Fibroblast of lung (primary cell): ENCODE data around the gene DSCAML1. TPM values are rescaled to one million over a fixed set of nuclear protein-coding genes. Genes with fewer than 3 reads are reported as not detected.

Source experiments
- DNase-seq, 2 donors: peaks; one replicate each; pipeline versions ENCODE4 v3.0.0 to v3.0.0-alpha.2; 2010; ENCODE audit warnings: low read depth in 2 of 2
- H2AFZ ChIP-seq: 2 replicates; pipeline ENCODE4 v1.5.1; 2012; ENCODE audit warnings: low read length, control low read depth, inconsistent platforms
- H3K27ac ChIP-seq: 2 replicates; pipeline ENCODE4 v1.5.1; 2011; ENCODE audit warnings: low read length, control low read depth; ENCODE audit not compliant: insufficient read depth
- H3K27me3 ChIP-seq: 2 replicates; pipeline ENCODE4 v1.5.1; 2011; ENCODE audit warnings: mild to moderate bottlenecking, low read length; ENCODE audit not compliant: control insufficient read depth, insufficient read depth
- H3K36me3 ChIP-seq: 2 replicates; pipeline ENCODE4 v1.5.1; 2011; ENCODE audit warnings: low read length; ENCODE audit not compliant: control insufficient read depth, insufficient read depth
- H3K4me1 ChIP-seq: 2 replicates; pipeline ENCODE4 v1.5.1; 2011; ENCODE audit warnings: low read length; ENCODE audit not compliant: control insufficient read depth, insufficient read depth; ENCODE audit errors: extremely low read depth
- H3K4me2 ChIP-seq: 2 replicates; pipeline ENCODE4 v1.5.1; 2011; ENCODE audit warnings: low read length, control low read depth; ENCODE audit not compliant: insufficient read depth; ENCODE audit errors: extremely low read depth
- H3K4me3 ChIP-seq, 4 experiments: fragments of 200-600 bp in 1 of 4; sonication (generic) in 1 of 4; replicated peaks in 1 of 4; 2 replicates each; pipeline ENCODE4 v1.5.1; 2011 to 2016; ENCODE audit warnings: low read length in 4 of 4, low read depth in 3 of 4, mild to moderate bottlenecking in 3 of 4, control low read depth in 2 of 4, inconsistent platforms in 1 of 4, mixed read lengths in 1 of 4; ENCODE audit not compliant: insufficient read depth in 1 of 4; ENCODE audit errors: control extremely low read depth in 1 of 4
- H3K79me2 ChIP-seq: 2 replicates; pipeline ENCODE4 v1.5.1; 2012; ENCODE audit warnings: mild to moderate bottlenecking, low read length, inconsistent platforms; ENCODE audit not compliant: control insufficient read depth, insufficient read depth
- H3K9ac ChIP-seq: 2 replicates; pipeline ENCODE4 v1.5.1; 2011; ENCODE audit warnings: mild to moderate bottlenecking, low read length, control low read depth; ENCODE audit not compliant: insufficient read depth
- H3K9me3 ChIP-seq: 2 replicates; pipeline ENCODE4 v1.5.1; 2012; ENCODE audit warnings: low read depth, low read length; ENCODE audit not compliant: control insufficient read depth, insufficient read depth
- H4K20me1 ChIP-seq: 2 replicates; pipeline ENCODE4 v1.5.1; 2011; ENCODE audit warnings: low read length; ENCODE audit not compliant: control insufficient read depth, insufficient read depth; ENCODE audit errors: extremely low read depth
- CTCF ChIP-seq, 2 donors: IDR thresholded peaks in 1 of 2; conservative IDR thresholded peaks in 1 of 2; 1 replicate in 1 of 2; 2 replicates in 1 of 2; pipeline ENCODE4 v1.5.1; 2011 to 2012; ENCODE audit warnings: low read length in 2 of 2, control low read depth in 1 of 2, inconsistent platforms in 1 of 2, low read depth in 1 of 2, mild to moderate bottlenecking in 1 of 2
- EZH2 ChIP-seq: IDR thresholded peaks from 2 replicates; pipeline ENCODE4 v1.5.1; 2012; ENCODE audit warnings: low read length, control low read depth, mild to moderate bottlenecking; ENCODE audit errors: missing control alignments
- polyA plus RNA-seq, 2 donors: library from polyadenylated mRNA; depleted of rRNA in 1 of 2; stranded (reverse) in 1 of 2; unstranded in 1 of 2; fragments of >200 nt; gene quantifications; 2 replicates each; pipeline ENCODE4 v1.2.1, GENCODE V29; 2011 to 2012; ENCODE audit warnings: missing spikeins in 1 of 2
- total RNA-seq: library from RNA; depleted of rRNA; stranded (reverse); fragments of >200 nt; gene quantifications from 2 replicates; pipeline ENCODE4 v1.2.1, GENCODE V29; 2014

The DSCAML1 gene
- total and polyA plus RNA-seq, 2 donors (not counting 1 experiment from before 2014, with no cell fraction given) = not detected

DNA sequence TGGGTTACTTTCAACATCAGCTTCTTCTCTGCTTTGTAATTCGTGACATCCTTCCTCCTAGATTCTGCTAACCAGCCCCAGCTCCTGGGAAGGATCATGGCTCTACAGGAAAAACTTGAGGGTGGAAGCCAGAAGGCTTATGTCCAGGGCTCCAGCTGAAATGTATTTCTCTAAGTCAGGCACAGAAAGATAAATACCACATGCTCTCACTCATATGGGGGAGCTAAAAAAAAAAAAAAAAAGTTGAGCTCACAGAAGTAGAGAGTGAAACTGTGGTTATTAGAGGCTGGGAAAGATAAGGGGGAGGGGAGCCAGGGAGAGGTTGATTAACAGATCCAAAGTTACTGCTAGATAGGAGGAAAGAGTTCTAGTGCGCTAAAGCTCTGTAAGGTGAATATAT lies 74.9 kb downstream of the DSCAML1 start:
- Histone ChIP-seq H3K4me3 (no peak overlapping the region), H3K9me3 (no peaks in the 10 kb centered on the region), H2AFZ (no peak overlapping the region), H3K27ac (no peak overlapping the region), H3K27me3 (no peaks in the 10 kb centered on the region), H3K4me1 (no peaks in the 10 kb centered on the region), H3K9ac (no peak overlapping the region), H4K20me1 (no peaks in the 10 kb centered on the region), H3K4me2 (no peak overlapping the region), H3K79me2 (no peaks in the 10 kb centered on the region), H3K36me3 (no peaks in the 10 kb centered on the region)
- TF ChIP-seq CTCF (conservative IDR thresholded peaks at IDR 0.05 in 1 of 2, IDR thresholded peaks at IDR 0.05 in 1 of 2; ENCODE audit: low read depth in 1 of 2, low read length in 2 of 2) = no peak
- no peak for DNase-seq

DNA sequence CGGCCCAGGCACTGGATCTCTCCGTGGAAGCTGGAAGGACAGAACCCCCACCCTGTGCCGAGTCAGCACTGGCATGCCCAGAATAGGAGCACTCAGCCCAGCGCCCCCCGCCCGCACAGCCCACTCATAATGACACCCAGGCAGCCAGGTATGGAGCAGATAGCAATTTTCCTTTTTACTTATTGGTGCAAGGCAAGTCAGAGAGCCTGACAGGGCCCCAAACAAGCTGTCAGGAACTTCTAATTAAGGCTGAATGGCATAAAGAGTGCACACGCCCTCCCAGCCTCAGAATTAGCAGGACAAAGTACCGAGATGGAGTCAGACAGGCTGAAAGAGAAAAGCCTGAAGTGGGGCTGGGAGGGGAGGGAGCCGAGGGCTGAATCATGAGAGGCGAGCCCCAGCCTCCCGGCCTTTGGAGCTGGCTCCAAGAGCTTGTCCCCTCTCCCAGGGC lies 76.9 kb downstream of the DSCAML1 start:
- H3K36me3 ChIP-seq = no peaks in the 10 kb centered on the region
- no peaks in the 10 kb centered on the region for H3K9me3 ChIP-seq
- H3K4me1 ChIP-seq = no peaks in the 10 kb centered on the region
- no peak for DNase-seq
- no peak for TF ChIP-seq EZH2
- no peak for TF ChIP-seq CTCF (conservative IDR thresholded peaks at IDR 0.05 in 1 of 2, IDR thresholded peaks at IDR 0.05 in 1 of 2; ENCODE audit: low read depth in 1 of 2, low read length in 2 of 2)
- H3K79me2 ChIP-seq = no peaks in the 10 kb centered on the region
- no peak overlapping the region for H2AFZ ChIP-seq
- H3K27me3 ChIP-seq = no peaks in the 10 kb centered on the region
- no peaks in the 10 kb centered on the region for H4K20me1 ChIP-seq
- H3K4me3 ChIP-seq = no peak overlapping the region
- H3K9ac ChIP-seq = no peak overlapping the region
- no peak overlapping the region for H3K27ac ChIP-seq
- no peak overlapping the region for H3K4me2 ChIP-seq

DNA sequence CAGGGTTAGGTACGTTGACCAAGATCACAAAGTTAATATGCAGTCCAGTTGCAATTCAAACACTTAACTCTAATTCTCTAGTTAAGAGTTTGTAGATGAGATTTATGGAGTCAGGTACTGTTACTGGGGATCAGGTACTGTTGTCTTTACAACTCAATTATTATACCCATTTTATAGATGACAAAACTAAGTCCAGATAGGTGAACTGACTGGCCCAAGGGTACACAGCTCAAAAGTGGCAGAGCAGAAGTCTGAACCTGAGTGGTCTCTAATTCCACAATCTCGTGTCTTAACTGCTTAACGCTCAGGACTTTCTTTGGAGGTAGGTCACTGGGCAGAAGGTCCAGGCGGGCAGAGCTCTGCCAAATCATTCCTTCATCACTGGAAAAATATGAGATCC lies 77.5 kb downstream of the DSCAML1 start:
- Histone ChIP-seq H3K36me3 (no peaks in the 10 kb centered on the region), H3K4me1 (no peaks in the 10 kb centered on the region), H4K20me1 (no peaks in the 10 kb centered on the region), H3K4me3 (no peak overlapping the region), H2AFZ (no peak overlapping the region), H3K79me2 (no peaks in the 10 kb centered on the region), H3K9ac (no peak overlapping the region), H3K9me3 (no peaks in the 10 kb centered on the region), H3K4me2 (no peak overlapping the region), H3K27ac (no peak overlapping the region), H3K27me3 (no peaks in the 10 kb centered on the region)
- no peak for DNase-seq
- no peak for TF ChIP-seq CTCF (conservative IDR thresholded peaks at IDR 0.05 in 1 of 2, IDR thresholded peaks at IDR 0.05 in 1 of 2; ENCODE audit: low read depth in 1 of 2, low read length in 2 of 2)
- no peak for TF ChIP-seq EZH2
